Right lobe of liver (tissue), 4 donors: ENCODE data around the gene MBD6.

ENCODE experiments used
- POLR2A ChIP-seq: fragments of 450-650 bp; IDR thresholded peaks from one replicate; pipeline ENCODE4 v1.6.1; 2017; ENCODE audit warnings: antibody characterized with exemption, mild to moderate bottlenecking
- TF ChIP-seq, protein P1 (sequence below), 4 donors: fragments of 200-600 bp in 3 of 4; fragments of 450-650 bp in 1 of 4; IDR thresholded peaks; one replicate each; pipeline versions ENCODE4 v1.5.1 to v1.8.0; 2016 to 2022; ENCODE audit warnings: antibody characterized with exemption in 4 of 4, mild to moderate bottlenecking in 2 of 4
- donor health status: DM: no; HTN: no; CAD: no.
- donor health status: DM: no; HTN: no; CAD: no.
- donor health status: DM: no; HTN: yes; CAD: no.

DNA sequence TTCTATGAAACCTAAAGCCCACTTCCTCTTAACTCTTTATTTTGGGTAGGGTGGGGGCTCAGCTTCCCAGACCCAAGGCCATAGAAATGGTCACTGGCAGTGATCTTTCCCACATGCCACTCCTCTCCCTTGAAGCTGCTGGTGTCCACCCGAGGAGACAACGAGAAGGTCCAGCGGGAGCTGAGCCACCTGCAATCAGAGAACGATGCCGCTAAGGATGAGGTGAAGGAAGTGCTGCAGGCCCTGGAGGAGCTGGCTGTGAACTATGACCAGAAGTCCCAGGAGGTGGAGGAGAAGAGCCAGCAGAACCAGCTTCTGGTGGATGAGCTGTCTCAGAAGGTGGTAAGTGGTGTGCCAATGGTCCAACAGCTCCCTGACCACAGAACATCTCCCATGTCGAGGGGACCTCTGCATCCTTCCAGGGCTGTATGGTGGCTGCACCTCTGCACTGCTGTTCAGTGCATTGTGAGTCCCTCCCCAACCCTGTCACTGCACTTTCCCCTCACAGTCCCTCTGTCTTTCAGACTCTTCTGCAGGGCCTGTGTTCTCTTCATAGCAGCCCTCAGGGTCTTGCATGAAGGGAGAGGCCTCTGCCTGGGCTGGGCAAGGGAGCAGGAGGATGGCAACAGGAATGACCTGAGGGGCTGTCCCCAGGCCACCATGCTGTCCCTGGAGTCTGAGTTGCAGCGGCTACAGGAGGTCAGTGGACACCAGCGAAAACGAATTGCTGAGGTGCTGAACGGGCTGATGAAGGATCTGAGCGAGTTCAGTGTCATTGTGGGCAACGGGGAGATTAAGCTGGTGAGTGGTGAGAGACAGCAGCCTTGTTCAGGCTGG, 49.5 kb downstream of the MBD6 start:
- no peak for TF ChIP-seq POLR2A
- TF ChIP-seq, protein P1, sequence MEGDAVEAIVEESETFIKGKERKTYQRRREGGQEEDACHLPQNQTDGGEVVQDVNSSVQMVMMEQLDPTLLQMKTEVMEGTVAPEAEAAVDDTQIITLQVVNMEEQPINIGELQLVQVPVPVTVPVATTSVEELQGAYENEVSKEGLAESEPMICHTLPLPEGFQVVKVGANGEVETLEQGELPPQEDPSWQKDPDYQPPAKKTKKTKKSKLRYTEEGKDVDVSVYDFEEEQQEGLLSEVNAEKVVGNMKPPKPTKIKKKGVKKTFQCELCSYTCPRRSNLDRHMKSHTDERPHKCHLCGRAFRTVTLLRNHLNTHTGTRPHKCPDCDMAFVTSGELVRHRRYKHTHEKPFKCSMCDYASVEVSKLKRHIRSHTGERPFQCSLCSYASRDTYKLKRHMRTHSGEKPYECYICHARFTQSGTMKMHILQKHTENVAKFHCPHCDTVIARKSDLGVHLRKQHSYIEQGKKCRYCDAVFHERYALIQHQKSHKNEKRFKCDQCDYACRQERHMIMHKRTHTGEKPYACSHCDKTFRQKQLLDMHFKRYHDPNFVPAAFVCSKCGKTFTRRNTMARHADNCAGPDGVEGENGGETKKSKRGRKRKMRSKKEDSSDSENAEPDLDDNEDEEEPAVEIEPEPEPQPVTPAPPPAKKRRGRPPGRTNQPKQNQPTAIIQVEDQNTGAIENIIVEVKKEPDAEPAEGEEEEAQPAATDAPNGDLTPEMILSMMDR (IDR thresholded peaks at IDR 0.05) = no peak
